NB4 (cell line): ENCODE measurements around the gene FLRT3.

Experiments used
- CTCF ChIP-seq: IDR thresholded peaks from one replicate; pipeline ENCODE4 v1.5.1; 2012; ENCODE audit warnings: low read depth, low read length
- POLR2A ChIP-seq: IDR thresholded peaks from 2 replicates; pipeline ENCODE4 v1.6.1; 2011; ENCODE audit warnings: mild to moderate bottlenecking; ENCODE audit not compliant: insufficient read length; ENCODE audit errors: extremely low read depth

GRCh38 chr20:14385176-14385740 is 47.8 kb upstream of the FLRT3 start:
- TF ChIP-seq CTCF (no peak), POLR2A (no peak)
